Germinal center (tissue), 1 donor: ENCODE measurements around the gene MEIS1.
"Not testable (repeated sequence)": the region's sequence is repeated elsewhere in the genome, so short reads cannot be mapped to it uniquely, and the experiment has no call there.

Experiments
- DNase-seq: peaks from one replicate; pipeline ENCODE4 v3.0.0; 2012; ENCODE audit warnings: mixed read lengths, low spot score

MEIS1 gene

GRCh38 chr2:66434679-66435548, at the start of gene MEIS1:
Gene MEIS1, plus strand, starts transcription at chr2:66435125. Its CDS starts 732 bp downstream, at chr2:66435857.
- peak; percentile 49 for DNase-seq

GRCh38 chr2:66387016-66387753, 47.7 kb upstream of the MEIS1 start:
- no peak for DNase-seq

GRCh38 chr2:66389651-66390131, 45.2 kb upstream of the MEIS1 start:
- no peak for DNase-seq

DNA sequence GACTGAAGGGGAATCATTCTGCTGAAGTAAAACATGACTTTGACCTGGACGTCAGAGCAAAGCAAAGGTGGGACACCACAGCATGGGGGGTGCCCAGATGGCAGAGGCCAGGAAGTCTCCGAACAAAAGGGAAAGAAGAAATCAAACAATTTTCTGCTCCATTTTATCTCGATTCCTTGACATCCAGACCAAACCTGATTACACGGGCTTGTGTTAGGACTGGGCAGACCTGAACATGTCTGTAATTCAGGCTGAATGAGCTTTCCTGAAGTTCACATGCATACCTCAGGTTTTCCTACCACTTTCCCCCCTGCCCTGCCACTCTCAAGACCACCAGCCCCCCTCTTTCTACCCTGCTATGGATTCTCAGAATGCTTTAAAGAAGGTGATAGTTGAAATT, 44.8 kb upstream of the MEIS1 start:
- no peak for DNase-seq

DNA sequence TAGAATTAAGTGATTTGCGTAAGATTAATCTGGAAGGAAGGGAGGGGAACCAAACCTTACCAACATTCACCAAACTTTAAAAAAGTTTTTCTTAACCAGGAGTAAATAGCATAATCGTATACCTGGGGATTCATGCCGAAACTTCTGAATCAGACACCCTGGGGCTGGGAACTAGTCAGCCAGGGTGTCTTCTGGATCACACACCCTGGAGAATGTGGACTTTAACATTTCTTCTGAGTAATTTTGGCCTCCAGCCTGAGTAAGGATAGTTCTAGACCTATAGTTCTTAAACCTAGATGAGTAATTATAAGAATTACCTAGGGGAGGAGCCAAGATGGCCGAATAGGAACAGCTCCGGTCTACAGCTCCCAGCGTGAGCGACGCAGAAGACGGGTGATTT, 44.1 kb upstream of the MEIS1 start:
- no peak for DNase-seq

- DNase-seq, result not testable (repeated sequence)
Measured at GRCh38 chr2:66391240-66391639, 43.7 kb upstream of the MEIS1 start.

DNA sequence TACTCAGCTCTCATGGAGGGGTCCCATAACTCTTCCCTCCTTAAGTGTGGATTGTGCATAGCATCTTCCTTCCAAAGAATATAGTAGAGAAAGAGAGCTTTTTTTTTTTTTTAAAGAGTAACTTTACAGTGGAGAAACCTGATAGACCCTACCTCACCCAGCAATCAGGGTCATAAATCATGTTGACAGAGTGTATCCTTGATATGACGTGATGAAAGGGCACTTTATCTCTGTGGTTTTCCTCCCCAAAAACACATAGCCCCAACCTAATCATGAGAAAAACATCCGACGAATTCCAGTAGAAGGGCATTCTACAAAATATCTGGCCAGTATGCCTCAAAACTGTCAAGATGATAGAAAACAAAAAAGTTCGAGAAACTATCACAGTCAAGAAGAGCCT, 29.5 kb upstream of the MEIS1 start:
- DNase-seq, result no peak

DNA sequence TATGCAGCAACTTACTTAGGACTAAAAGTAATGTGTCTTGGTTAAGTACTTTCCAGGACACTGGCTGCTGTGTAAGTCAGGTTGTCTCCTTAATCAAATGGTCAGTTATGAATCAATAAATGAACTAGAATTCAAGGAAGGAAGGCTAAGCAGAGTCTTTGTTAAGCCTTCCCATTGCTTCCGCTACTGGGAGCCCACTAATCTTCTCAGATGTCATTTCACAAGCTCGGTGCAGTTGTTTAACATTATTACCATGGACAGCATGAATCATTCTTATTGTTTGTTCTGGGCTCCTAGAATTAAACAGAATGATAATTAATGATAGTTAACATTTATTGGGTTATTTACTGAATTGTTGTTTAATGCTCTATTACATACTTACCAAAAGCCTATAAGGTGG, 26.0 kb upstream of the MEIS1 start:
- no peak for DNase-seq

- DNase-seq, result no peak
Measured at GRCh38 chr2:66412874-66413273, 22.1 kb upstream of the MEIS1 start.

DNA sequence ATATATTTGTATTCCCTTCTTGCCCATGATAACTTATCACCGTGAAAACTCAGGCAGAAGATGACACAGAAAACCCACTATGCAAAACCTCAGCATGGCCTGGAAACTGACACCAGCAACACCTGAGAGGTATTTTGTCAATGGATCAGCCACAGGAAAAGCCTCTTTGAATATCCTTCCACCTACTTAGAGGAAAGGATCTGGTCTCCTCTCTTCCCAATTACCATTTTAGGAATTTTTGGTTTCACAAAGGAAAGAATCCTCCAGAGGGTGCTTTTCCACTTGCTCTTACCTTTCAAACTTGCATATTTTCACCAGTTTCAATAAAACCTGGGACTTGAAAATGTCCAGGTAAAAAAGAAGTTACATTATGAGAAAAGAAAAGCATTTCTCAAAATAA, 20.0 kb upstream of the MEIS1 start:
- no peak for DNase-seq

DNA sequence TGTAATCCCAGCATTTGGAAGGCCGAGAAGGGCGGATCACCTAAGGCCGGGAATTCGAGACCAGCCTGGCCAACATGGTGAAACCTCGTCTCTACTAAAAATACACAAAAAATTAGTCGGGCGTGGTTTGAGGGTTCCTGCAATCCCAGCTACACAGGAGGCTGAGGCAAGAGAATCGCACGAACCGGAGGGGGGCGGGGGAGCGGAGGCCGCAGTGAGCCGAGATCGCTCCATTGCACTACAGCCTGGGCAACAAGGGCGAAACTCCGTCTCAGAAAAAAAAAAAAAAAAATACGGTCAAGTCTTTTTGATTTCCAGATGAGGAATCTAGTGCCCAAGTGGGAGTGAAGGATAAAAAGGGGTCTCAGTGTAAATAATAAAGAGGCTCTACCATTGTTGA, 16.5 kb upstream of the MEIS1 start:
- no peak for DNase-seq

- no peak for DNase-seq
Measured at GRCh38 chr2:66421612-66422011, 13.3 kb upstream of the MEIS1 start.

GRCh38 chr2:66423391-66424124, 11.4 kb upstream of the MEIS1 start:
- no peak for DNase-seq

DNA sequence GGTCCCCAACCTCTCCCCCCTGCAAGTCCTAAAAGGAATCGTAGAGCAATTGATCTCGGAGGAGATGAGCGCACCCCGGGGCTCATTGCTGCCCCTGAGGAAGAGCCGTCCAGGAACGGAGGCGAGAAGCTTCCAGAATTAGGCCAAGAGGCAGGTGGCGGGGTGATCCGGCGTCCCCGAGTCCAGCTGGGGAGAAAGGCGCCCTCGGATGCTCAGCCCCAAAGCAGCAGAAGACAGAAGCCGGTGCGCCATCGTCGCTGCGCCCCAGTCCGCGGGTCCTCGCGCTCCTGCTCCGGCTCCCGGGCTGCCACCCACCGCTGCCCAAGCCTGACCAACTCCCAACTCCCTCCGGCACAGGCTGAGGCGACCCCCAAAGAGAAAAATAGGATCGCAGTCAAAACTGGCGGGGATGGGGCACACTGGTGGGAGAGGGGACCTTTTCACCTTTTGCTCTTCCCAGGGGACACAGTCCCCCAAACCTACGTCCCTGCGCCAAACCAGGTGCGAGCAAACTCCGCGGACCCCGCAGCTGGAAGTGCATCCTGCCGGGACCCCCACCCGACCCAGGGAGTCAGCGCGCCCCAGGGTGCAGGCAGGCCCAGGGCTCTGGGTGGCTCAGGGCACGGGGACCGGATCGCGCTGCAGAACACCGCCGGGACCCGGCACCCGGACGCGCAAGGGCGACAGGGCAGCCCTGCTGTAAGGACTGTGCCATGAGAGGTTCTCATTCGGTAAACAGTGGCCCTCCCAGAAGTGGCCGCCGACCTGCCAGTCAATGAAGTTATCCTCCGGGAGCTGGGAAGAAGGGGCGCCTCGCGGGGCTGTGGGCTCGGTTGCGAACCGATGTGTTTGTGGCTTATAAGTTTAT, 8.4 kb upstream of the MEIS1 start:
- DNase-seq, result no peak

DNA sequence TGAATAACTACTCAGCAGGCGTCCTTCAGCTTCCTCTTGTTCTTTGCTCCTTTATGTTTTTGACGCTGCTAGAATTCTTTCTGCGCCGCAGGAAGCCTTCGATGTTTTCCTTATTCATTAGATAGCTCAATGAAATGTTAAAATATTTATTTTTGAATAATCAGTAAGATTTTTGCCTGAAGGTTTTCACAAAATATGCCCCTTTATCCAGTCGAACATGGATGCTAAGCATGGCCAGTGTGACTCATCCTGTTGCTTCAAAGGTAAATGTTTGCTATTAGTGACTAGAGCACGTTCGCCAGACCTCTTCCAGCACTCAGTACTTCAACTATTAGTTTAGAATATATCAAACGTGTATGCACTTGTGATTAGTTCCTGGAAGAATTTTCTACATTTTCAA, 7.6 kb upstream of the MEIS1 start:
- no peak for DNase-seq

- no peak for DNase-seq
Measured at GRCh38 chr2:66428986-66429612, 5.8 kb upstream of the MEIS1 start.

DNA sequence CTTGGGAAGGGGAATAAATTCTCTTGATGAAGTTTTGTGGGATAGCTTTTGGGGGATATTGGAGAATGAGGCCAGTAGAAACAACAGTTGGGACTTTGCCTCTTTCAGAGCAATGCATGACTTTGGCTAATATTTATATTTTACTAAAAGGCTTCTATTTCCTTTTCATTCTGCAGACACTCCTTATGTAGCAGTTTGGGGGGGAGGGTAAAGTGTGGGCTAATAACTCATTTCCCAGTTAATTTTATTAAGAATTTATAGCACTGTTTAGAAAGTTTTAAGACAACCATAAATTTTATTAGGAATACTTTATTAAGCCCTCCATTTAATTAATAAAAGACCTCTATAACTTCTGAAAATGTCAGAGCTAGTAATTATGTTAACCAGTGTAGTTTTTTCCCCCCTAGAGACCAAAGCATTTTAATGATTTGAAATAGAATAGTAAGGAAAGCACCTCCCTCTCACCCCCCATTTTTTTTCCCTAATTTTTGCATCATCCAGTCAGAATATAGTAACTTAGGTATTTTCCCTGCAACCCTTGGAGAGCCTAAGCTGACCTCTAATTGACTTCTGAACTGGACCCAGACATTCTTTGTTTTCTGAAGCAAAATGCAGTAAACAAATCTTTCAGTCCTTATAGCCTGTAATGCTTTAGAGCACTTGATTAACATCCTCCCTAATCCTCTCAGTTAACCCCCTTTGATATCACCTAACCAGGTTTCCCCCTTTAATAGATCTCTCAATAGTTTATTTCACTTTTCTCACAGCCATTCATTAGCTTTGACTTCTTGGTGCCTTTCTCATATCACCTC, 5.0 kb upstream of the MEIS1 start:
- no peak for DNase-seq

GRCh38 chr2:66430505-66431273, 4.2 kb upstream of the MEIS1 start:
- no peak for DNase-seq

GRCh38 chr2:66431274-66431642, 3.7 kb upstream of the MEIS1 start:
- no peak for DNase-seq
